ENCODE measurements around the gene ORC3. TPM values are rescaled to one million over a fixed set of nuclear protein-coding genes. Genes with fewer than 3 reads are reported as not detected.

Gene ORC3
- total RNA-seq (2022; extraction: Qiagen RNA extraction) = 14.2 to 18.6 TPM (median 15.3 TPM) in 5 replicates

GRCh38 chr6:87589693-87590416 lies at the start of gene ORC3, which contains the start of gene RARS2:
Gene ORC3 (plus strand): TSS chr6:87590135. CDS start chr6:87590169, 34 bp downstream.
Gene RARS2 (minus strand): TSS chr6:87589987. CDS start chr6:87589957, 30 bp downstream.

DNA sequence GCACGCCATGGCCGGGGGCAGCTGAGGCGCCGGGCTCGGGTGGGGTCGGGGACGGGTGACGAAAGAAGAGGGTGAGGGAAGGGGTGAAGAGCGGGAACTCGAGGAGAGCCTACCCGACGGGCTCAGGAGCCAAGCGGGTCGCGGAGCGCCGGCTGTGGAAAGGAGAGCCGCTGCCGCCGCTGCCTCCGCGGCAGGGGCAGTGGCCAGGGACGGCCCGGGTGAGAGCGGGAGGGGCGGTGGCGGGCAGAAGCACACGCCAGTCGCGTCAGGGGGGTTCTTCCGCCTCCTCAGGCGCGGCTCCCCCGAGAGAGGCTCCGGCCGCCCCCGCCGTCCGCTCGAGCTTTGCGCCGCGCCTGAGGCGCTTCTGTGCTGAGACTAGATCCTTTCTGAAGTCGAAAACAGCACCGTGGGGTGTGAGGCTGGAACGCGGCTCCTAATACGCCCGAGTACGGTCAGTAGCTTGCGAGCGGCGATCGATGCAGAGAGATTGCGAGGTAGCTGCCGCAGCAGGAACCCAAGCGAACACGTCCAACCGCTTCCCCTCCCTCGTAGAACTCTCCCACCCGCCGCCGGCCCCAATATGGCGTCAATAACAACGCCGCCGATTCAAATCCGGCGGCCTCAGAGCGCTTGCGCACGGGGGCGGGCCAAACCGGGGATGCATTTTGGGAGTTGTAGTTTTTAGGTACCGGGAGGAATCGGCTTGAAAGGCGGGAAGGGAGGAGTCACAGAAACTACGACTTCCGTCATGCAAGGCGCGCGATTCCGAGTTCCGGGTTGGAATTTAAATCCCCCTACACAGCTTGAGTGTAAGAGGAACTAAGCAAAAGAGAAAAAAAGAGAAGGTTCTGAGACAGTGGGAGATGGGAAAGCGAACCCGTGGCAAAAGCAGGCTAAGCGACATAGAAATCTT lies 112.0 kb downstream of the ORC3 start, which contains the start of gene AKIRIN2:
Gene AKIRIN2 (minus strand): TSS at position 558 of the 913 bp plus-strand sequence. CDS start 549 bp downstream, at position 9.

Other genes with a start within 250 kb of the ORC3 start
- 0.18 to 0.46 TPM (median 0.24 TPM) in 3 of 5 replicates, not detected in the others for gene C6orf163, start 245.3 kb upstream of the ORC3 start, total RNA-seq (2022; extraction: Qiagen RNA extraction)
- 0.42 to 0.99 TPM (median 0.60 TPM) in 5 replicates for gene CFAP206, start 182.2 kb upstream of the ORC3 start, total RNA-seq (2022; extraction: Qiagen RNA extraction)
- gene SLC35A1, start 117.2 kb upstream of the ORC3 start, total RNA-seq (2022; extraction: Qiagen RNA extraction) = 8.5 to 9.5 TPM (median 9.1 TPM) in 5 replicates
- gene RARS2, start 148 bp upstream of the ORC3 start, total RNA-seq (2022; extraction: Qiagen RNA extraction) = 19.4 to 21.9 TPM (median 20.4 TPM) in 5 replicates
- gene AKIRIN2, start 112.1 kb downstream of the ORC3 start, total RNA-seq (2022; extraction: Qiagen RNA extraction) = 24.3 to 34.0 TPM (median 31.1 TPM) in 5 replicates

Measured in A549 treated with Mapracorat at 1 μM for 4 hours (cell line).